GM18858 (cell line): ENCODE measurements around the gene ABLIM2.

Source experiments
- ATAC-seq: cut with Tn5 transposase; IDR thresholded peaks from one replicate; pipeline ENCODE4 v1.9.1; 2021; ENCODE audit not compliant: unreplicated experiment

The ABLIM2 gene

GRCh38 chr4:8123389-8123788 lies 35.2 kb downstream of the ABLIM2 start:
- ATAC-seq = no peak

- ATAC-seq = no peak
Measured at GRCh38 chr4:8122746-8123145, 35.9 kb downstream of the ABLIM2 start.

- ATAC-seq = no peak
Measured at GRCh38 chr4:8121292-8122015, 37.2 kb downstream of the ABLIM2 start.

GRCh38 chr4:8120501-8120900 lies 38.1 kb downstream of the ABLIM2 start:
- no peak for ATAC-seq

GRCh38 chr4:8119877-8120276 lies 38.7 kb downstream of the ABLIM2 start:
- ATAC-seq = no peak

- ATAC-seq = no peak
Measured at GRCh38 chr4:8118531-8118930, 40.1 kb downstream of the ABLIM2 start.

- no peak for ATAC-seq
Measured at GRCh38 chr4:8118035-8118434, 40.6 kb downstream of the ABLIM2 start.

- ATAC-seq = no peak
Measured at GRCh38 chr4:8117278-8117682, 41.3 kb downstream of the ABLIM2 start.

GRCh38 chr4:8115916-8116315 lies 42.7 kb downstream of the ABLIM2 start:
- ATAC-seq = no peak

GRCh38 chr4:8115203-8115520 lies 43.5 kb downstream of the ABLIM2 start:
- no peak for ATAC-seq

- no peak for ATAC-seq
Measured at GRCh38 chr4:8114456-8115202, 44.0 kb downstream of the ABLIM2 start.

GRCh38 chr4:8113611-8114377 lies 44.8 kb downstream of the ABLIM2 start:
- ATAC-seq = no peak

GRCh38 chr4:8112672-8113071 lies 45.9 kb downstream of the ABLIM2 start:
- no peak for ATAC-seq

- no peak for ATAC-seq
Measured at GRCh38 chr4:8112036-8112576, 46.5 kb downstream of the ABLIM2 start.

- no peak for ATAC-seq
Measured at GRCh38 chr4:8110071-8110986, 48.3 kb downstream of the ABLIM2 start.

- no peak for ATAC-seq
Measured at GRCh38 chr4:8109406-8110065, 49.1 kb downstream of the ABLIM2 start.

- ATAC-seq = no peak
Measured at GRCh38 chr4:8108991-8109390, 49.6 kb downstream of the ABLIM2 start.

GRCh38 chr4:8108261-8108660 lies 50.4 kb downstream of the ABLIM2 start:
- no peak for ATAC-seq

- ATAC-seq = no peak
Measured at GRCh38 chr4:8107146-8107657, 51.4 kb downstream of the ABLIM2 start.
